Neural cell (in vitro differentiated cells): ENCODE results near the gene NECTIN1. TPM values are rescaled to one million over a fixed set of nuclear protein-coding genes. Genes with fewer than 3 reads are reported as not detected.

Experiments
- H2AFZ ChIP-seq: fragments of 200-600, 300-800 bp; sonication (generic), shearing (Covaris generic); 2 replicates; pipeline ENCODE4 v1.6.0; 2014; ENCODE audit warnings: low read depth, mild to moderate bottlenecking, antibody characterized with exemption, low read length, moderate library complexity
- H3F3A ChIP-seq: fragments of 200-600 bp; shearing (Covaris generic); 2 replicates; pipeline ENCODE4 v1.6.1; 2016; ENCODE audit warnings: mild to moderate bottlenecking, moderate library complexity, mixed read lengths, antibody characterized with exemption, low read length; ENCODE audit not compliant: insufficient read depth, poor library complexity, severe bottlenecking
- H3K27ac ChIP-seq: fragments of 200-600, 300-800 bp; sonication (generic), shearing (Covaris generic); 2 replicates; pipeline ENCODE4 v1.5.1; 2014; ENCODE audit warnings: mild to moderate bottlenecking, low read length, moderate library complexity
- H3K27me3 ChIP-seq: fragments of 300-800, 200-600 bp; sonication (generic), shearing (Covaris generic); 2 replicates; pipeline ENCODE4 v1.6.0; 2014; ENCODE audit warnings: mild to moderate bottlenecking, low read depth, low read length, moderate library complexity; ENCODE audit not compliant: insufficient read depth
- H3K36me3 ChIP-seq: fragments of 300-800, 200-600 bp; sonication (generic), shearing (Covaris generic); 2 replicates; pipeline ENCODE4 v1.5.1; 2014; ENCODE audit warnings: mild to moderate bottlenecking, antibody characterized with exemption, low read length, moderate library complexity; ENCODE audit not compliant: insufficient read depth
- H3K4me2 ChIP-seq: fragments of 300-800, 200-600 bp; sonication (generic), shearing (Covaris generic); 2 replicates; pipeline ENCODE4 v1.6.0; 2014; ENCODE audit warnings: mild to moderate bottlenecking, low read length
- H3K4me3 ChIP-seq: fragments of 300-800, 200-600 bp; sonication (generic), shearing (Covaris generic); 2 replicates; pipeline ENCODE4 v1.5.1; 2014; ENCODE audit warnings: mild to moderate bottlenecking, low read length, moderate library complexity
- H3K79me2 ChIP-seq: fragments of 200-600 bp; shearing (Covaris generic); replicated peaks from 2 replicates; pipeline ENCODE4 v1.6.0; 2014; ENCODE audit warnings: mild to moderate bottlenecking, low read length, moderate library complexity; ENCODE audit not compliant: insufficient read depth
- H3K9ac ChIP-seq: fragments of 300-800, 200-600 bp; sonication (generic), shearing (Covaris generic); 2 replicates; pipeline ENCODE4 v1.6.1; 2016; ENCODE audit warnings: mild to moderate bottlenecking, low read length, mixed read lengths
- H3K9me2 ChIP-seq: fragments of 200-600 bp; shearing (Covaris generic); 2 replicates; pipeline ENCODE4 v1.6.1; 2016; ENCODE audit warnings: mild to moderate bottlenecking, low read length, mixed read lengths; ENCODE audit not compliant: insufficient read depth
- H3K9me3 ChIP-seq: fragments of 200-600, 300-800 bp; sonication (generic), shearing (Covaris generic); 2 replicates; pipeline ENCODE4 v1.6.1; 2016; ENCODE audit warnings: mild to moderate bottlenecking, mixed run types, low read length, moderate library complexity, mixed read lengths
- H4K20me1 ChIP-seq: fragments of 200-600 bp; shearing (Covaris generic); 2 replicates; pipeline ENCODE4 v1.6.1; 2016; ENCODE audit warnings: mild to moderate bottlenecking, mixed run types; ENCODE audit not compliant: insufficient read depth
- EP300 ChIP-seq: fragments of 450-650 bp; conservative IDR thresholded peaks from 2 replicates; pipeline ENCODE4 v1.6.1; 2014; ENCODE audit warnings: antibody characterized with exemption, mild to moderate bottlenecking, moderate library complexity; ENCODE audit not compliant: poor library complexity, severe bottlenecking
- EZH2 ChIP-seq: fragments of 200-600, 300-800 bp; shearing (Covaris generic), sonication (generic); IDR thresholded peaks from 2 replicates; pipeline ENCODE4 v1.6.1; 2014; ENCODE audit warnings: antibody characterized with exemption, low read length, borderline replicate concordance, mild to moderate bottlenecking; ENCODE audit not compliant: insufficient read depth, poor library complexity, severe bottlenecking
- MXI1 ChIP-seq: fragments of 450-650 bp; conservative IDR thresholded peaks from 2 replicates; pipeline ENCODE4 v1.6.1; 2014; ENCODE audit warnings: antibody characterized with exemption, mild to moderate bottlenecking; ENCODE audit not compliant: poor library complexity, severe bottlenecking
- POLR2AphosphoS5 ChIP-seq: IDR thresholded peaks from 2 replicates; pipeline ENCODE4 v1.6.1; 2012
- RAD21 ChIP-seq: fragments of 450-650 bp; conservative IDR thresholded peaks from 2 replicates; pipeline ENCODE4 v1.6.1; 2014; ENCODE audit warnings: antibody characterized with exemption, mild to moderate bottlenecking, moderate library complexity
- SMC3 ChIP-seq: fragments of 450-650 bp; conservative IDR thresholded peaks from 2 replicates; pipeline ENCODE4 v1.6.1; 2014; ENCODE audit warnings: antibody characterized with exemption, mild to moderate bottlenecking, moderate library complexity; ENCODE audit not compliant: poor library complexity
- TAF1 ChIP-seq: IDR thresholded peaks from 2 replicates; pipeline ENCODE4 v1.6.1; 2012; ENCODE audit warnings: low read depth
- polyA plus RNA-seq: library from polyadenylated mRNA; depleted of rRNA; stranded (reverse); fragments of >200 nt; gene quantifications from 2 replicates; pipeline ENCODE4 v1.2.3, GENCODE V29; 2014
- TF ChIP-seq, protein P1 (sequence below): IDR thresholded peaks from 2 replicates; pipeline ENCODE4 v1.6.1; 2012; ENCODE audit warnings: borderline replicate concordance
- TF ChIP-seq, protein P2 (sequence below): fragments of 450-650 bp; IDR thresholded peaks from 2 replicates; pipeline ENCODE4 v1.5.1; 2014; ENCODE audit warnings: antibody characterized with exemption, mild to moderate bottlenecking, moderate library complexity; ENCODE audit not compliant: poor library complexity, severe bottlenecking

NECTIN1 gene
- polyA plus RNA-seq, 1 donor from 2014 or later, result 5.6 TPM

DNA sequence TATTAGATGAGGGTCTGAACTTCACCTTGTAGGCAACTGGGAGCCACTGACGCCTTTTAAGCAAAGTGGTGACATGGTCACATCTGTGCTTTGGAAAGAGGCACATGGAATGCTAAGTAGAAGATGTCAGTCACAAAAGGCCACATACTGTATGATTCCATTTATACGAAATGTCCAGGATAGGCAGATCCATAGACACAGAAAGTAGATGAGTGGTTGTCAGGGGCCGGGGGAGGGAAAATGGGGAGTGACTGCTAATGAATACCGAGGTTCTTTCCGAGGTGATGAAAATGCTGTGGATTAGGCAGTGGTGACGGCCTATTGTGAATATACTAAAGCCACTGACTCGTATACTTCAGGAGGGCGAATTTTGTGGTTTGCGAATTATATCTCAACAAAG lies 20.6 kb downstream of the NECTIN1 start:
- Histone ChIP-seq H3K9me3 (no peaks in the 10 kb centered on the region), H3K9ac (peak overlapping the region; percentile 61), H3K4me2 (peak overlapping the region; percentile 19), H3K27me3 (no peaks in the 10 kb centered on the region), H3K79me2 (peaks cover 25% of the 10 kb centered on the region), H3K36me3 (no peaks in the 10 kb centered on the region), H3K4me3 (no peak overlapping the region), H3F3A (no peaks in the 10 kb centered on the region), H4K20me1 (no peaks in the 10 kb centered on the region), H3K27ac (peak overlapping the region; percentile 70), H3K9me2 (no peaks in the 10 kb centered on the region), H2AFZ (no peak overlapping the region)
- TF ChIP-seq POLR2AphosphoS5 (no peak), EP300 (no peak), MXI1 (no peak), TAF1 (no peak), SMC3 (no peak), RAD21 (no peak), EZH2 (no peak)
- TF ChIP-seq, protein P1, sequence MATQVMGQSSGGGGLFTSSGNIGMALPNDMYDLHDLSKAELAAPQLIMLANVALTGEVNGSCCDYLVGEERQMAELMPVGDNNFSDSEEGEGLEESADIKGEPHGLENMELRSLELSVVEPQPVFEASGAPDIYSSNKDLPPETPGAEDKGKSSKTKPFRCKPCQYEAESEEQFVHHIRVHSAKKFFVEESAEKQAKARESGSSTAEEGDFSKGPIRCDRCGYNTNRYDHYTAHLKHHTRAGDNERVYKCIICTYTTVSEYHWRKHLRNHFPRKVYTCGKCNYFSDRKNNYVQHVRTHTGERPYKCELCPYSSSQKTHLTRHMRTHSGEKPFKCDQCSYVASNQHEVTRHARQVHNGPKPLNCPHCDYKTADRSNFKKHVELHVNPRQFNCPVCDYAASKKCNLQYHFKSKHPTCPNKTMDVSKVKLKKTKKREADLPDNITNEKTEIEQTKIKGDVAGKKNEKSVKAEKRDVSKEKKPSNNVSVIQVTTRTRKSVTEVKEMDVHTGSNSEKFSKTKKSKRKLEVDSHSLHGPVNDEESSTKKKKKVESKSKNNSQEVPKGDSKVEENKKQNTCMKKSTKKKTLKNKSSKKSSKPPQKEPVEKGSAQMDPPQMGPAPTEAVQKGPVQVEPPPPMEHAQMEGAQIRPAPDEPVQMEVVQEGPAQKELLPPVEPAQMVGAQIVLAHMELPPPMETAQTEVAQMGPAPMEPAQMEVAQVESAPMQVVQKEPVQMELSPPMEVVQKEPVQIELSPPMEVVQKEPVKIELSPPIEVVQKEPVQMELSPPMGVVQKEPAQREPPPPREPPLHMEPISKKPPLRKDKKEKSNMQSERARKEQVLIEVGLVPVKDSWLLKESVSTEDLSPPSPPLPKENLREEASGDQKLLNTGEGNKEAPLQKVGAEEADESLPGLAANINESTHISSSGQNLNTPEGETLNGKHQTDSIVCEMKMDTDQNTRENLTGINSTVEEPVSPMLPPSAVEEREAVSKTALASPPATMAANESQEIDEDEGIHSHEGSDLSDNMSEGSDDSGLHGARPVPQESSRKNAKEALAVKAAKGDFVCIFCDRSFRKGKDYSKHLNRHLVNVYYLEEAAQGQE, result no peak
- TF ChIP-seq, protein P2, sequence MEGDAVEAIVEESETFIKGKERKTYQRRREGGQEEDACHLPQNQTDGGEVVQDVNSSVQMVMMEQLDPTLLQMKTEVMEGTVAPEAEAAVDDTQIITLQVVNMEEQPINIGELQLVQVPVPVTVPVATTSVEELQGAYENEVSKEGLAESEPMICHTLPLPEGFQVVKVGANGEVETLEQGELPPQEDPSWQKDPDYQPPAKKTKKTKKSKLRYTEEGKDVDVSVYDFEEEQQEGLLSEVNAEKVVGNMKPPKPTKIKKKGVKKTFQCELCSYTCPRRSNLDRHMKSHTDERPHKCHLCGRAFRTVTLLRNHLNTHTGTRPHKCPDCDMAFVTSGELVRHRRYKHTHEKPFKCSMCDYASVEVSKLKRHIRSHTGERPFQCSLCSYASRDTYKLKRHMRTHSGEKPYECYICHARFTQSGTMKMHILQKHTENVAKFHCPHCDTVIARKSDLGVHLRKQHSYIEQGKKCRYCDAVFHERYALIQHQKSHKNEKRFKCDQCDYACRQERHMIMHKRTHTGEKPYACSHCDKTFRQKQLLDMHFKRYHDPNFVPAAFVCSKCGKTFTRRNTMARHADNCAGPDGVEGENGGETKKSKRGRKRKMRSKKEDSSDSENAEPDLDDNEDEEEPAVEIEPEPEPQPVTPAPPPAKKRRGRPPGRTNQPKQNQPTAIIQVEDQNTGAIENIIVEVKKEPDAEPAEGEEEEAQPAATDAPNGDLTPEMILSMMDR, result no peak

DNA sequence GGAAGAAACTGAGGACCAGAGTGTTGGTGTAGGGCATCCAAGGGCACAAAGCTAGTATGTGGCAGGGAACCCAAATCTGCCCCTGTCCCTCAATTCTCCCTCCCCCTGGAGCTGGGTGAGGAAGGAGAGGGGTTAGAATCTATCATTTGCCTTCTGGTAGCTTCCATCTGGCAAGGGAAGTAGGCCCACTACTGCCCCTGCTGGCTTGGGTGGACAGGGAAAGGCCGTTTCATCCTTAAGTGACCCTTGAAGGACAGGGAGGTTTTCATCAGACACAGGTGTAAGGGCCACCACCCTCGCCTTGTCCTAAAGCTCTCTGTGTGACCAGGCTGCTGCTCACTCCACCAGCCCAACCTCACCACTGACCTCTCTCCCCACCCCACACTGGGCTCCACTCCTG lies 22.1 kb downstream of the NECTIN1 start:
- Histone ChIP-seq H3K27me3 (no peaks in the 10 kb centered on the region), H2AFZ (no peak overlapping the region), H3K4me3 (no peak overlapping the region), H3K4me2 (no peak overlapping the region), H3K36me3 (no peaks in the 10 kb centered on the region), H3F3A (no peaks in the 10 kb centered on the region), H4K20me1 (no peaks in the 10 kb centered on the region), H3K9me3 (no peaks in the 10 kb centered on the region), H3K79me2 (peaks cover 22% of the 10 kb centered on the region), H3K9ac (no peak overlapping the region), H3K9me2 (no peaks in the 10 kb centered on the region), H3K27ac (no peak overlapping the region)
- no peak for TF ChIP-seq TAF1
- TF ChIP-seq, protein P2, result peak; percentile 7
- no peak for TF ChIP-seq EP300
- no peak for TF ChIP-seq EZH2
